MM.1S (cell line): Measurements from ENCODE around the gene HDAC7.
A peak's percentile ranks its signal among the peaks of the same experiment; 100 is the strongest.

ENCODE experiments used
- DNase-seq: peaks from one replicate; pipeline ENCODE4 v3.0.0-alpha.2; 2015
- H2AFZ ChIP-seq: fragments of 300-600 bp; sonication (generic); 2 replicates; pipeline ENCODE4 v1.6.0; 2016; ENCODE audit warnings: antibody characterized with exemption, low read length
- H3F3A ChIP-seq: fragments of 300-600 bp; sonication (generic); 2 replicates; pipeline ENCODE4 v1.6.1; 2016; ENCODE audit warnings: mild to moderate bottlenecking, antibody characterized with exemption, low read length, moderate library complexity, mixed read lengths; ENCODE audit not compliant: insufficient read depth
- H3K27ac ChIP-seq: fragments of 300-600 bp; sonication (generic); 2 replicates; pipeline ENCODE4 v1.5.1; 2016; ENCODE audit warnings: mild to moderate bottlenecking, low read length
- H3K27me3 ChIP-seq: fragments of 300-600 bp; sonication (generic); replicated peaks from 2 replicates; pipeline ENCODE4 v1.6.0; 2016; ENCODE audit warnings: low read length; ENCODE audit not compliant: insufficient read depth
- H3K36me3 ChIP-seq: fragments of 300-600 bp; sonication (generic); replicated peaks from 2 replicates; pipeline ENCODE4 v1.6.1; 2016; ENCODE audit warnings: mild to moderate bottlenecking, low read length, mixed read lengths; ENCODE audit not compliant: insufficient read depth
- H3K4me1 ChIP-seq: fragments of 300-600 bp; sonication (generic); 2 replicates; pipeline ENCODE4 v1.6.1; 2016; ENCODE audit warnings: low read length, mixed read lengths
- H3K4me2 ChIP-seq: fragments of 300-600 bp; sonication (generic); 2 replicates; pipeline ENCODE4 v1.6.0; 2016; ENCODE audit warnings: low read depth, low read length
- H3K4me3 ChIP-seq: fragments of 300-600 bp; sonication (generic); 2 replicates; pipeline ENCODE4 v1.5.1; 2016; ENCODE audit warnings: low read length, mixed read lengths
- H3K79me2 ChIP-seq: fragments of 300-600 bp; sonication (generic); 2 replicates; pipeline ENCODE4 v1.6.1; 2016; ENCODE audit warnings: mixed run types, low read length, mixed read lengths
- H3K9ac ChIP-seq: fragments of 300-600 bp; sonication (generic); 2 replicates; pipeline ENCODE4 v1.6.1; 2016; ENCODE audit warnings: low read length, mixed read lengths
- H3K9me2 ChIP-seq: fragments of 300-600 bp; sonication (generic); replicated peaks from 2 replicates; pipeline ENCODE4 v1.6.1; 2016; ENCODE audit warnings: mild to moderate bottlenecking, low read length, mixed read lengths; ENCODE audit not compliant: insufficient read depth
- H3K9me3 ChIP-seq: fragments of 300-600 bp; sonication (generic); replicated peaks from 2 replicates; pipeline ENCODE4 v1.6.1; 2016; ENCODE audit warnings: mild to moderate bottlenecking, low read length, mixed read lengths; ENCODE audit not compliant: insufficient read depth
- H4K20me1 ChIP-seq: fragments of 300-600 bp; sonication (generic); 2 replicates; pipeline ENCODE4 v1.6.1; 2016; ENCODE audit warnings: mild to moderate bottlenecking, low read length, moderate library complexity, mixed read lengths; ENCODE audit not compliant: insufficient read depth
- EZH2 ChIP-seq: fragments of 300-600 bp; sonication (generic); optimal IDR thresholded peaks from 2 replicates; pipeline ENCODE3; 2017; ENCODE audit warnings: low read depth, mild to moderate bottlenecking, antibody characterized with exemption, low read length, mixed read lengths
- EZH2phosphoT487 ChIP-seq: fragments of 300-600 bp; sonication (generic); IDR thresholded peaks from 2 replicates; pipeline ENCODE4 v1.6.1; 2018; ENCODE audit warnings: antibody characterized with exemption, low read length
- TF ChIP-seq, protein P1 (sequence below): fragments of 300-600 bp; sonication (generic); IDR thresholded peaks from 2 replicates; pipeline ENCODE4 v1.5.1; 2016; ENCODE audit warnings: antibody characterized with exemption, low read length, mixed read lengths

HDAC7 gene

DNA sequence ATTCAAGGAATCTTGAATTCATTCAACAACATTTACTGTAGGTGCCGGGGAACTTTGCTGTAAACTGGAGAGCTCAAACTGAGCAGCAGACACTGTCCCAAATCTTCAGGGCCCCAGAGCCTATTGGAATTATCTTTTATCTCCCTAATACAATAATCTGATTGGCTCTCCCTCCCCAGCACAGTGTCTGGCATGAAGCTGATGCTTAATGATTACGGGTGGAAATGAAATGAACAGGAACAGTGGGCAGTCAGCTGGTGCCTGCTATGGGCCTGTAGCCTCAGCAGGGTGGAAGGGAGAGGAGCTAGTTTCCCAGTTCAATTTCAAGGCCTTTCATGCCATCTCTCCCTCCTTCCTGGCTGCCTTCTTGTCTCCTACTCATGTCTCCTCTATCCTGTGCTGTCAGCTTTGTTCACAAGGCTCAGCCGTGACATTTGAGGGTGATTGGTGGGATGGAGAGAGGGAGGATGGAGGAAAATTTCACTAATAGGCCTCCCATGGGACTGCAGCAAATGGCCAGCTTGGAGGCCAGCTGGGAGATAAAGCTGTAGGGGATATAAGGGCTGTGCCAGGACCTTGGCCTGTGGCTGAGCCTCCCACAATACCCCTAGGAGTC is 56.7 kb downstream of the HDAC7 start:
- Histone ChIP-seq H3K4me3 (no peak overlapping the region), H3K36me3 (no peaks in the 10 kb centered on the region), H4K20me1 (no peaks in the 10 kb centered on the region), H2AFZ (no peak overlapping the region), H3K9me2 (no peaks in the 10 kb centered on the region), H3K27me3 (peaks cover 3% of the 10 kb centered on the region; the same call in 1 of the 2 replicates), H3K4me1 (peaks cover 7% of the 10 kb centered on the region), H3K27ac (no peak overlapping the region), H3K9me3 (no peaks in the 10 kb centered on the region), H3F3A (no peaks in the 10 kb centered on the region), H3K4me2 (no peak overlapping the region), H3K79me2 (no peaks in the 10 kb centered on the region), H3K9ac (no peak overlapping the region)
- TF ChIP-seq EZH2 (no peak), EZH2phosphoT487 (no peak)
- TF ChIP-seq, protein P1, sequence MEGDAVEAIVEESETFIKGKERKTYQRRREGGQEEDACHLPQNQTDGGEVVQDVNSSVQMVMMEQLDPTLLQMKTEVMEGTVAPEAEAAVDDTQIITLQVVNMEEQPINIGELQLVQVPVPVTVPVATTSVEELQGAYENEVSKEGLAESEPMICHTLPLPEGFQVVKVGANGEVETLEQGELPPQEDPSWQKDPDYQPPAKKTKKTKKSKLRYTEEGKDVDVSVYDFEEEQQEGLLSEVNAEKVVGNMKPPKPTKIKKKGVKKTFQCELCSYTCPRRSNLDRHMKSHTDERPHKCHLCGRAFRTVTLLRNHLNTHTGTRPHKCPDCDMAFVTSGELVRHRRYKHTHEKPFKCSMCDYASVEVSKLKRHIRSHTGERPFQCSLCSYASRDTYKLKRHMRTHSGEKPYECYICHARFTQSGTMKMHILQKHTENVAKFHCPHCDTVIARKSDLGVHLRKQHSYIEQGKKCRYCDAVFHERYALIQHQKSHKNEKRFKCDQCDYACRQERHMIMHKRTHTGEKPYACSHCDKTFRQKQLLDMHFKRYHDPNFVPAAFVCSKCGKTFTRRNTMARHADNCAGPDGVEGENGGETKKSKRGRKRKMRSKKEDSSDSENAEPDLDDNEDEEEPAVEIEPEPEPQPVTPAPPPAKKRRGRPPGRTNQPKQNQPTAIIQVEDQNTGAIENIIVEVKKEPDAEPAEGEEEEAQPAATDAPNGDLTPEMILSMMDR, result no peak
- DNase-seq, result no peak

DNA sequence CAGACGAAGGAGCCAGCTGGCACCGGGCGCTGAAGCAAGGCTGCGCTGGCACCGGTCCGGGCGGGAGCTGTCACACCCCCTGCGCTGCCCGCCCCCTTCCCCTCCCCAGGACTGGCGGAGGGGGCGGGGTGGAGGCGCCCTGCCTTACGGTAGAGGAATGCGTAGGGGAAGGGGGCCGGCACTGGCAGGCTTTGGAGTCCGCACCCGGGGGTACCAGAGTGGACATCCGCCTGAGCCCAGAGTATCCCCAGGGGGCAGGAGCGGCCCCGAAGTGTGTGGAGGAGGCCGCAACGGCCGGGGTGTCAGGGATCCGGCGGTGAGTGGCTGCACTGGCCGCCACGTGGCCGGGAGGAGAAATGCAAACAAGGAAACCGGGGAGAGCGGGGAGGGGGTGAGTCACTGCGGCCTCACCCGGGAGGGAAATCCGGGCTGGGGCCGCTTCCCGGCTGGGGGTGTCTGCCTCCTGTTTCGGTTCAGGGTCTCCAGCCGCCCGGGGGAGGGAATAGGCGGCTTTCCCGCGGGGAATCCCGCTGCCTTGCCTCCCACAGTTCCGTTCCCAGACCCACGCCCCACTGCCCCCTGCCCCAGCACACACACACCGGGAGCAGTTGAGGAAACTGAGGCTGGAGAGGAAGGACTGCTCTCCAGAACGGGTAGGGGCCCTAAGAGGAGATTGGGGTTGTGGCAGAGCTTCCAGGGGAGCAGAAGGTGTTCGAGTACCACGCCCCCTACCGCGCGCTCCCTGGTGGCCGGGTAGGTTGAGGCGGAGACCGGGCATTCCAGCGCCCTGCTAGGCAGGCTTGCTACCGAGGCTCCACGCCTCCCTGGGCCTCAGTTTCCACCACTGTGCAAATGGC is 60.6 kb downstream of the HDAC7 start, which contains the start of gene RAPGEF3:
RAPGEF3 (minus strand) TSS at position 47 of the 857 bp plus-strand sequence. CDS start 324 bp downstream, outside the sequence.
- H3F3A ChIP-seq, result peaks cover 16% of the 10 kb centered on the region
- no peaks in the 10 kb centered on the region for H3K9me2 ChIP-seq
- H3K4me1 ChIP-seq, result peaks cover 23% of the 10 kb centered on the region
- peak within 1 kb of the TSS; percentile 99 for H3K4me2 ChIP-seq
- TF ChIP-seq EZH2, result no peak
- TF ChIP-seq, protein P1, result peak; percentile 41
- no peak for TF ChIP-seq EZH2phosphoT487
- no peaks in the 10 kb centered on the region for H3K36me3 ChIP-seq
- 0 out of 2 replicates have a peak, but pooled peaks cover 3% of the 10 kb centered on the region for H3K27me3 ChIP-seq
- H3K9ac ChIP-seq, result peak within 1 kb of the TSS; percentile 46; the same call in 1 of the 2 replicates
- H3K27ac ChIP-seq, result no peak within 1 kb of the TSS
- H2AFZ ChIP-seq, result peak within 1 kb of the TSS; percentile 99
- DNase-seq, result peak; percentile 66
- H4K20me1 ChIP-seq, result no peaks in the 10 kb centered on the region
- peak within 1 kb of the TSS; percentile 82 for H3K4me3 ChIP-seq
- H3K9me3 ChIP-seq, result no peaks in the 10 kb centered on the region
- no peaks in the 10 kb centered on the region for H3K79me2 ChIP-seq

DNA sequence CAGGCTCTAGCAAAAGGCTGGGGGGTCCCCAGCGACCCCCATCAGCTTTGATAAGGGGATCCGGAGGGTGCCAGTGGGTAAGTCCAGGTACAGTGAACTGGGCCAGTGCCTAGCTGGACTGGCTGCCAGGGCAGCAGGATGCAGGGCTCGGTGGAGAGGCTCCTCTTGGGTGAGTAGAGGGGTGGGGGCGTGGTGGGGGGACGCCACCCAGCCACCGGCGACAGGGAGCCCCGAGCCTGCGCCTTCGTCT is 61.2 kb downstream of the HDAC7 start:
- H2AFZ ChIP-seq, result peak overlapping the region; percentile 99
- no peak overlapping the region for H3K27ac ChIP-seq

More for the DNA sequence above, 61.2 kb downstream of the HDAC7 start:
- Histone ChIP-seq H3K79me2 (no peaks in the 10 kb centered on the region), H3K9me3 (no peaks in the 10 kb centered on the region), H3K27me3 (0 out of 2 replicates have a peak, but pooled peaks cover 3% of the 10 kb centered on the region), H3K9ac (peak overlapping the region; percentile 46; the same call in 1 of the 2 replicates), H3F3A (peaks cover 16% of the 10 kb centered on the region), H3K36me3 (no peaks in the 10 kb centered on the region), H3K4me2 (peak overlapping the region; percentile 99), H3K4me1 (peaks cover 29% of the 10 kb centered on the region), H3K4me3 (peak overlapping the region; percentile 82), H4K20me1 (no peaks in the 10 kb centered on the region), H3K9me2 (no peaks in the 10 kb centered on the region)
- no peak for DNase-seq
- TF ChIP-seq EZH2phosphoT487 (no peak), EZH2 (no peak)
- TF ChIP-seq, protein P1, result no peak
